GM21786 (cell line): Measurements from ENCODE around the gene DRD1.
"Not testable (repeated sequence)": the region's sequence is repeated elsewhere in the genome, so short reads cannot be mapped to it uniquely, and the experiment has no call there.

Source experiments
- ATAC-seq: cut with Tn5 transposase; IDR thresholded peaks from one replicate; pipeline ENCODE4 v1.9.1; 2021; ENCODE audit not compliant: unreplicated experiment

Gene DRD1

DNA sequence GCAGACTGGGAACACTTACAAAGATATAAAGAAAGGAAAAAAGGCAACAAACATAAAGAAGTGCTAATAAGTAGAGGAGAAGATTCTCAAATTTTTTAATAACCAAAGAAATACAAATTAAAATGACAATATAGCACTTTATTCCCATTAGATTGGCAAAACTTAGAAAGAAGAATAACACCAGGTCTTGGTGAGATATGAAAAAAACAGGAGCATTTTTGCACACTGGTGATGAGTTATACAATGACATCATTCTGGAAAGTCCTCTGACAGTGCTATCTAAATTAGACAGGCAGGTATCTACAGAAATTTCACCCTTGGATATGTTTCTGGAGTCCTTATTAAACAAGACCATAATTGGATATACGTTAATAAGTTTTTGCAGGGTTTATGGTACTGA, 24.9 kb upstream of the DRD1 start:
- ATAC-seq = no peak

DNA sequence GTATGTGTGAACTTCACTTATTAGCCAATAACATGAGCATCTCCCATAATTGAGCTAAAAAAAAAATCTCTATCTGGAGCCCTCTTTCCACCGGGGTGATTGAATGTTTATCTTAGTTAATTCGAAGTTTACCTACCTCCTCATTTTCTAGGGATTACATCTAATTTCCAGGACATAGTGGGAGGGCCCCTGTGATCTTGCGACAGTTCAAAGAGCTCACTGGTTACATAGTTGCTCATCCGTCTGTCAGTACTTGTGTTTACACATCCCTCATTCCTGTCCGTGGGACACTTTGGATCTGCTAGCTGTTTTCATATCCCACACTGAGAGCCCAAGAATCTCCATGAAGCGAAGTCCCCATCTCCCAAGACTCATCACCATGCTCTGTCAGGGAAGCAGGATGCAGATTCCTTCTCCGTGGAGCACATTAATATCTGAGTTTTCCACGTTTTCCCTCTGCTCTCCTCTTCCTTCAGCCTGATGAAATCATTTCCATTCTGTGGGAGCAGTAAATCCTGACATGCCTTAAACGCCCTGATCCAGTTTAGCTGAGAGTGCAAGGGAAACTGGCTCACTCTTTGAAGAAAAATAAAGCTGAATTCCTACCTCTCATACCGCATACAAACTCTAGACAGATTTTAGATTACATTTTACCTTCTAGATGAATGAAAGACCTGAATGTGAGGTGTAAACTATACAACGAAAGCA, 24.2 kb upstream of the DRD1 start:
- no peak for ATAC-seq

- no peak for ATAC-seq
These were observed 22.8 kb upstream of the DRD1 start for GRCh38 chr5:175466700-175467318.

GRCh38 chr5:175465282-175465681, 21.3 kb upstream of the DRD1 start:
- no peak for ATAC-seq

DNA sequence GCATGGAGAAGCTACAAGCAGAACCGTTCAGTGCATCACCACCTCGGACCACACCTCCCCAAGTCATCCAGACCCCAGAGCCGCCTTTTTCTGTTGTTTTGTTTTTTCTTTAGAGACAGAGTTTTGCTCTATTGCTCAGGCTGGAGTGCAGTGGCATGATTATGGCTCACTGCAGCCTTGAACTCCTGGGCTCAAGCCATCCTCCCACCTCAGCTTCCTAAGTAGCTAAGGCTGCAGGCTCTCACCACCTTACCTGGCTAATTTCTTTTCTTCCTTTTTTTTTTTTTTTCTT, 20.9 kb upstream of the DRD1 start:
- no peak for ATAC-seq

DNA sequence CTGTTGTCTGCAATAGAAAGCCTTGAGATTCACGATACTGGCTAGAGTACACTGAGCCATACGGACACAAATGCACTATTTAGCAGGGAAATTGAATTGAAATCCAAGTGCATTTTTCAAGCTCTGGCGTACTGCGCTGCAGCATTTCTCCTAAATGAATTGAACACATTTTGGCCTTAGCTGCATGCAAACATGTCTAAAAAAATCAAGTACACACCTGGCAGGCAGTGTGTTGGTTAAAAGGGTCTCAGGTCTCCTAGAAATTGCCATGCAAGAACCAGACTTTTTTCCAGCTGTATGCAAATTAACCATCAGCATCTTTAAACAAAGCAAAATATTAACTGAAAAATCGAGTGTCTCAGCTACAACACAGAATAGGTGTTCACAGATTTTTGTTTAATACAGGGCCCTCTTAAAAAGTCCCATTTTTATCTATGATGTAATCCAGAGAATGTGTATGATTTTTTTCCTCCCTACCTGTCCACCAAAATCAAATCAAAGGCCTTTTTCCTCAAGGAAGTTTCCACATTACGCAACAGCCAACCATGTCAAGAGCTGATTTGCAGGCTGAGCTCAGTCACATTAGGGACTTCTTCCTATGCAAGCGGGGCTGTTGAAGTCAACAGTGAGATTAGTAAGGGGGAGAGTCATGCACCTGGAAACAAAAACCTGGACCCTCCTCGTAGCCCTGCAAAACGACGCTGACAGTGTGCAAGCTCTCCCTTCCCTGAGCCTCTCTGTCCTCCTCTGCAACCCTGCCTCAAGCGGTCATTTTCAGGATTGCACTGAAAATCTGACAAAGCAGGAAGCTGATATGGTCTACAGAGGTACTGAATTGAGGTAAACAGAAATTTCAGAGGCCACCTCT, 20.3 kb upstream of the DRD1 start:
- ATAC-seq = peak; percentile 97

GRCh38 chr5:175463641-175464040, 19.7 kb upstream of the DRD1 start:
- ATAC-seq = no peak

- no peak for ATAC-seq
These were observed 17.4 kb upstream of the DRD1 start for GRCh38 chr5:175461370-175461769.

GRCh38 chr5:175460552-175460951, 16.6 kb upstream of the DRD1 start:
- no peak for ATAC-seq

GRCh38 chr5:175460126-175460525, 16.1 kb upstream of the DRD1 start:
- ATAC-seq = no peak

- peak; percentile 94 for ATAC-seq
These were observed 13.5 kb upstream of the DRD1 start for GRCh38 chr5:175457466-175457865.

- no peak for ATAC-seq
These were observed 12.2 kb upstream of the DRD1 start for GRCh38 chr5:175456105-175456742.

- ATAC-seq = not testable (repeated sequence)
These were observed 10.4 kb upstream of the DRD1 start for GRCh38 chr5:175454338-175454737.

- ATAC-seq = no peak
These were observed 8.2 kb upstream of the DRD1 start for GRCh38 chr5:175452166-175452565.

GRCh38 chr5:175448276-175448675, 4.3 kb upstream of the DRD1 start:
- no peak for ATAC-seq

- ATAC-seq = no peak
These were observed 3.6 kb upstream of the DRD1 start for GRCh38 chr5:175447571-175447970.

GRCh38 chr5:175446378-175446777, 2.4 kb upstream of the DRD1 start:
- not testable (repeated sequence) for ATAC-seq

DNA sequence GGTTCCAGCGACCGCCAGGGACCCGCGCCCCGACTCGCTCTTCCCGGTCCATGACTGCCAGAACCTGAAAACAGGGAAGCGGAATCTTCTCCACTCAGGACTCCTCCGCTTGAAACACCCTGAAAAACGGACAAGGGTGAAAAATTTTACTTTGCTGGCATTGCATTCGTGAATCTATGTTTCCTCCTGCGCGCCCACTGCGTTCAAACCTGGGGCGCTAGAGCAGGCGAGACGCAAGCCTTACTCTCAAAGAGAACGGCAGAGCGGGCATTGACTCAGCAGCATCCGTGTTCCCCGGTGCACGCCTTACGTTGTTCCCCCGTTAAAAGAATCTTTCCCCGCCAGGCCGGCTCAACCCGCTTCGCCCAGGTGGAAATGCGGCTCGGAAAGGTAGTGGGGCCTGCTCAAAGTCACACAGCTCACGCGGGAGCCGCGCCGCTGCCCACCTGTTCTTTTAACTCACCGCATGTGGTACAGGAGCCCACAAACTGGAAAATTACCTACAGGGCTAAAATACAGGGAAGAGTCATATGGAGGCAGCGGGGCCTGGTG, 999 bp upstream of the DRD1 start:
- no peak for ATAC-seq

- ATAC-seq = no peak
These were observed 395 bp downstream of the DRD1 start for GRCh38 chr5:175443514-175444059.

GRCh38 chr5:175438234-175438857, 5.6 kb downstream of the DRD1 start:
- no peak for ATAC-seq

DNA sequence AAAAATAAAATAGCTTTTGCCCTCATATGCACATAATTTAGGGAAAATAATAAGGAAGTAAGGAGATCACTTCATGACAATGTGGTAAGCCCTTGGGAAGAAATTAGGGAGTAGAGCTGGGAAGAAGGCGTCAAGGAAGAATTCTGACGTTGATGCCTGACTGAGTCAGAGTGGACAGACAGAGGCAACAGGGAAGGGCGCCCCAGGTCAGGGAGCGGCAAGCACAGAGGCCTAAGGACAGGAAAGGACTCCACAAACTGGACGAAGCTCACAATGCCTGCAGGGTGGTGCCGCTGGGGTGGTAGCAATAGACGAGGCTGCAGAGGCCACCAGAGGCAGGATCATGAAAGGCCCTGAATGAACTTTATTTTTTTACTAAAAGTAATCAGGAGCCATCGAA, 7.6 kb downstream of the DRD1 start:
- ATAC-seq = no peak
